Neural progenitor cell (in vitro differentiated cells): ENCODE data around the gene SLC10A7.

Experiments
- EZH2 ChIP-seq: fragments of 200-600 bp; sonication (generic); IDR thresholded peaks from 2 replicates; pipeline ENCODE4 v1.6.1; 2017; ENCODE audit warnings: antibody characterized with exemption, mild to moderate bottlenecking, moderate library complexity
- TF ChIP-seq, protein P1 (sequence below): fragments of 200-600 bp; sonication (generic); IDR thresholded peaks from 2 replicates; pipeline ENCODE4 v1.5.1; 2017; ENCODE audit warnings: antibody characterized with exemption, mild to moderate bottlenecking

GRCh38 chr4:146237092-146237491 is 284.6 kb downstream of the SLC10A7 start:
- TF ChIP-seq, protein P1, sequence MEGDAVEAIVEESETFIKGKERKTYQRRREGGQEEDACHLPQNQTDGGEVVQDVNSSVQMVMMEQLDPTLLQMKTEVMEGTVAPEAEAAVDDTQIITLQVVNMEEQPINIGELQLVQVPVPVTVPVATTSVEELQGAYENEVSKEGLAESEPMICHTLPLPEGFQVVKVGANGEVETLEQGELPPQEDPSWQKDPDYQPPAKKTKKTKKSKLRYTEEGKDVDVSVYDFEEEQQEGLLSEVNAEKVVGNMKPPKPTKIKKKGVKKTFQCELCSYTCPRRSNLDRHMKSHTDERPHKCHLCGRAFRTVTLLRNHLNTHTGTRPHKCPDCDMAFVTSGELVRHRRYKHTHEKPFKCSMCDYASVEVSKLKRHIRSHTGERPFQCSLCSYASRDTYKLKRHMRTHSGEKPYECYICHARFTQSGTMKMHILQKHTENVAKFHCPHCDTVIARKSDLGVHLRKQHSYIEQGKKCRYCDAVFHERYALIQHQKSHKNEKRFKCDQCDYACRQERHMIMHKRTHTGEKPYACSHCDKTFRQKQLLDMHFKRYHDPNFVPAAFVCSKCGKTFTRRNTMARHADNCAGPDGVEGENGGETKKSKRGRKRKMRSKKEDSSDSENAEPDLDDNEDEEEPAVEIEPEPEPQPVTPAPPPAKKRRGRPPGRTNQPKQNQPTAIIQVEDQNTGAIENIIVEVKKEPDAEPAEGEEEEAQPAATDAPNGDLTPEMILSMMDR: no peak
- TF ChIP-seq EZH2: no peak
